H1 (cell line): ENCODE measurements around the gene MYOM1. TPM values are rescaled to one million over a fixed set of nuclear protein-coding genes. Genes with fewer than 3 reads are reported as not detected.

Experiments
- CHD2 ChIP-seq: IDR thresholded peaks from 2 replicates; pipeline ENCODE4 v1.6.1; 2012; ENCODE audit warnings: low read length, improper control_type of control experiment
- HDAC6 ChIP-seq: IDR thresholded peaks from one replicate; pipeline ENCODE4 v1.7.1; 2012; ENCODE audit warnings: low read depth, mild to moderate bottlenecking, inconsistent platforms, low read length, moderate library complexity
- KDM5A ChIP-seq: fragments of 200-600 bp; IDR thresholded peaks from 2 replicates; pipeline ENCODE4 v1.7.1; 2012; ENCODE audit warnings: mild to moderate bottlenecking, low read length, inconsistent platforms, mixed read lengths
- RFX5 ChIP-seq: IDR thresholded peaks from 2 replicates; pipeline ENCODE4 v1.6.1; 2011; ENCODE audit warnings: low read depth, low read length, improper control_type of control experiment, borderline replicate concordance
- SIN3A ChIP-seq, 2 experiments: IDR thresholded peaks in 1 of 2; conservative IDR thresholded peaks in 1 of 2; 2 replicates each; pipeline ENCODE4 v1.6.1; 2011 to 2012; ENCODE audit warnings: low read length in 2 of 2, improper control_type of control experiment in 1 of 2, low read depth in 1 of 2, mild to moderate bottlenecking in 1 of 2
- SP4 ChIP-seq: IDR thresholded peaks from 2 replicates; pipeline ENCODE4 v1.6.1; 2012; ENCODE audit warnings: low read length, inconsistent platforms
- TCF12 ChIP-seq: IDR thresholded peaks from 2 replicates; pipeline ENCODE4 v1.6.1; 2011; ENCODE audit warnings: low read depth, mild to moderate bottlenecking, low read length
- polyA plus RNA-seq, 7 experiments: library from polyadenylated mRNA; depleted of rRNA in 3 of 7; stranded (reverse) in 5 of 7; unstranded in 2 of 7; fragments of >200 nt in 5 of 7; fragments of 200-250 nt in 2 of 7; gene quantifications; 1 replicate in 5 of 7; 2 replicates in 1 of 7; 4 replicates in 1 of 7; pipeline versions ENCODE4 v1.2.1 to v1.2.3, GENCODE V29; 2011 to 2013; ENCODE audit warnings: missing spikeins in 2 of 7, mixed read lengths in 2 of 7
- total RNA-seq: library from RNA; stranded (reverse); fragmentation: NEBNext Ultra II Directional; extraction: Animal tissue kit (Norgen Biotek cat#: 25700); gene quantifications from 2 replicates; pipeline ENCODE4 v1.2.1, GENCODE V29; 2021
- TF ChIP-seq, protein P1 (sequence below): IDR thresholded peaks from 2 replicates; pipeline ENCODE4 v1.6.1; 2012; ENCODE audit warnings: inconsistent platforms

The MYOM1 gene
- total and polyA plus RNA-seq, 2 of the 8 experiments (the other 6 are each of a cell fraction or from before 2014, with no cell fraction given): 0.06 to 0.32 TPM

DNA sequence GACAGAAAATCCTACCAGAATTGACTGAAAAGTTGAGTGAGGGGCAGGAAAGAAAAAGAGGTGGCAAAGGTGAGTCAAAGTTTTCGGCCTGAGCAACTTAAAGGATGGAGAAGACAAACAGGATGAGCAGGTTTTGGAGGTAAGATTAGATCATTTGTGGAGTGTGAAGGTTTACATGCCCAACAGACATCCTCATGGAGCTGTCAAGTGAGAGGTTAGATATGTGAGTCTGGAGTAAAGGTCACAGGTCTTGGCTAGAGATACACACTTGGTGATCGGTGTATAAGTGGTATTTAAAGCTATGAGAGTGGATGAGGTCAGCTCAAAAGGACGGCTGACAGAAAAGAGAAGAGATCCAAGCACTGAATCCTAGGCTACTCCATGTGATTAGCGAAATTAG is 16.7 kb upstream of the MYOM1 start (continued):
- TF ChIP-seq SIN3A (conservative IDR thresholded peaks at IDR 0.05 in 1 of 2, IDR thresholded peaks at IDR 0.05 in 1 of 2; ENCODE audit: low read depth in 1 of 2, low read length in 2 of 2) (no peak), TCF12 (no peak), KDM5A (no peak), RFX5 (no peak), SP4 (no peak), CHD2 (no peak), HDAC6 (no peak)
- TF ChIP-seq, protein P1, sequence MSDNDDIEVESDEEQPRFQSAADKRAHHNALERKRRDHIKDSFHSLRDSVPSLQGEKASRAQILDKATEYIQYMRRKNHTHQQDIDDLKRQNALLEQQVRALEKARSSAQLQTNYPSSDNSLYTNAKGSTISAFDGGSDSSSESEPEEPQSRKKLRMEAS: no peak
